ENCODE results near the gene ZNF839. TPM values are rescaled to one million over a fixed set of nuclear protein-coding genes. Genes with fewer than 3 reads are reported as not detected.

ZNF839 gene
- total RNA-seq (2012; rRNA removed), result 8.5 and 10.4 TPM in 2 replicates

GRCh38 chr14:102319351-102320032, at the start of gene ZNF839:
Gene ZNF839 (plus strand): TSS chr14:102319746. CDS start chr14:102319766, 20 bp downstream.
- peaks cover 50% of the 10 kb centered on the region for H3K4me1 ChIP-seq (ENCODE audit: control insufficient read depth, insufficient read depth, low read length)
- H3K9me3 ChIP-seq (replicated peaks; ENCODE audit: low read length), result no peaks in the 10 kb centered on the region
- H3K4me3 ChIP-seq (ENCODE audit: low read length), result peak within 1 kb of the TSS; percentile 74

GRCh38 chr14:102272392-102272791, 47.2 kb upstream of the ZNF839 start:
- Histone ChIP-seq H3K4me2 (ENCODE audit: low read length) (no peak overlapping the region), H3K27me3 (ENCODE audit: control insufficient read depth, insufficient read depth, low read length) (no peaks in the 10 kb centered on the region), H3K4me1 (ENCODE audit: control insufficient read depth, insufficient read depth, low read length) (peaks cover 28% of the 10 kb centered on the region), H3K4me3 (ENCODE audit: low read length) (no peak overlapping the region), H3K9me3 (replicated peaks; ENCODE audit: low read length) (no peaks in the 10 kb centered on the region), H3K9ac (ENCODE audit: low read depth, low read length) (peak overlapping the region; percentile 63), H3K36me3 (ENCODE audit: insufficient read depth, low read length) (no peaks in the 10 kb centered on the region)

More at GRCh38 chr14:102319351-102320032, at the start of gene ZNF839:
- H3K9ac ChIP-seq (ENCODE audit: low read depth, low read length), result peak within 1 kb of the TSS; percentile 88
- H3K4me2 ChIP-seq (ENCODE audit: low read length), result peak within 1 kb of the TSS; percentile 97
- no peaks in the 10 kb centered on the region for H3K27me3 ChIP-seq (ENCODE audit: control insufficient read depth, insufficient read depth, low read length)
- H3K36me3 ChIP-seq (ENCODE audit: insufficient read depth, low read length), result no peaks in the 10 kb centered on the region

GRCh38 chr14:102275866-102276265, 43.7 kb upstream of the ZNF839 start:
- Histone ChIP-seq H3K4me1 (ENCODE audit: control insufficient read depth, insufficient read depth, low read length) (peaks cover 59% of the 10 kb centered on the region), H3K4me2 (ENCODE audit: low read length) (no peak overlapping the region), H3K4me3 (ENCODE audit: low read length) (no peak overlapping the region), H3K27me3 (ENCODE audit: control insufficient read depth, insufficient read depth, low read length) (no peaks in the 10 kb centered on the region), H3K9me3 (replicated peaks; ENCODE audit: low read length) (no peaks in the 10 kb centered on the region), H3K36me3 (ENCODE audit: insufficient read depth, low read length) (peaks cover 7% of the 10 kb centered on the region), H3K9ac (ENCODE audit: low read depth, low read length) (no peak overlapping the region)

- H3K9me3 ChIP-seq (replicated peaks; ENCODE audit: low read length), result no peaks in the 10 kb centered on the region
- H3K27me3 ChIP-seq (ENCODE audit: control insufficient read depth, insufficient read depth, low read length), result no peaks in the 10 kb centered on the region
- no peak overlapping the region for H3K4me2 ChIP-seq (ENCODE audit: low read length)
- peaks cover 14% of the 10 kb centered on the region for H3K36me3 ChIP-seq (ENCODE audit: insufficient read depth, low read length)
- H3K4me1 ChIP-seq (ENCODE audit: control insufficient read depth, insufficient read depth, low read length), result peaks cover 53% of the 10 kb centered on the region
- peak overlapping the region; percentile 87 for H3K9ac ChIP-seq (ENCODE audit: low read depth, low read length)
- H3K4me3 ChIP-seq (ENCODE audit: low read length), result peak overlapping the region; percentile 21
Observed at GRCh38 chr14:102277874-102278630, 41.5 kb upstream of the ZNF839 start.

GRCh38 chr14:102278631-102278935, 41.0 kb upstream of the ZNF839 start:
- Histone ChIP-seq H3K27me3 (ENCODE audit: control insufficient read depth, insufficient read depth, low read length) (no peaks in the 10 kb centered on the region), H3K9ac (ENCODE audit: low read depth, low read length) (peak overlapping the region; percentile 87), H3K4me2 (ENCODE audit: low read length) (no peak overlapping the region), H3K4me1 (ENCODE audit: control insufficient read depth, insufficient read depth, low read length) (peaks cover 55% of the 10 kb centered on the region), H3K9me3 (replicated peaks; ENCODE audit: low read length) (no peaks in the 10 kb centered on the region), H3K4me3 (ENCODE audit: low read length) (peak overlapping the region; percentile 17), H3K36me3 (ENCODE audit: insufficient read depth, low read length) (peaks cover 14% of the 10 kb centered on the region)

- no peaks in the 10 kb centered on the region for H3K9me3 ChIP-seq (replicated peaks; ENCODE audit: low read length)
- H3K4me1 ChIP-seq (ENCODE audit: control insufficient read depth, insufficient read depth, low read length), result peaks cover 60% of the 10 kb centered on the region
- no peaks in the 10 kb centered on the region for H3K27me3 ChIP-seq (ENCODE audit: control insufficient read depth, insufficient read depth, low read length)
- H3K4me3 ChIP-seq (ENCODE audit: low read length), result no peak overlapping the region
- H3K4me2 ChIP-seq (ENCODE audit: low read length), result peak overlapping the region; percentile 5
- peaks cover 14% of the 10 kb centered on the region for H3K36me3 ChIP-seq (ENCODE audit: insufficient read depth, low read length)
- H3K9ac ChIP-seq (ENCODE audit: low read depth, low read length), result peak overlapping the region; percentile 87
Observed at GRCh38 chr14:102279282-102279681, 40.3 kb upstream of the ZNF839 start.

GRCh38 chr14:102279688-102280348, 39.7 kb upstream of the ZNF839 start:
- Histone ChIP-seq H3K36me3 (ENCODE audit: insufficient read depth, low read length) (peaks cover 14% of the 10 kb centered on the region), H3K4me1 (ENCODE audit: control insufficient read depth, insufficient read depth, low read length) (peaks cover 60% of the 10 kb centered on the region), H3K9me3 (replicated peaks; ENCODE audit: low read length) (no peaks in the 10 kb centered on the region), H3K27me3 (ENCODE audit: control insufficient read depth, insufficient read depth, low read length) (no peaks in the 10 kb centered on the region), H3K4me2 (ENCODE audit: low read length) (peak overlapping the region; percentile 69), H3K9ac (ENCODE audit: low read depth, low read length) (peak overlapping the region; percentile 89), H3K4me3 (ENCODE audit: low read length) (peak overlapping the region; percentile 31)

GRCh38 chr14:102280376-102280962, 39.1 kb upstream of the ZNF839 start:
- peak overlapping the region; percentile 31 for H3K4me3 ChIP-seq (ENCODE audit: low read length)
- no peaks in the 10 kb centered on the region for H3K27me3 ChIP-seq (ENCODE audit: control insufficient read depth, insufficient read depth, low read length)
- peak overlapping the region; percentile 69 for H3K4me2 ChIP-seq (ENCODE audit: low read length)
- H3K36me3 ChIP-seq (ENCODE audit: insufficient read depth, low read length), result peaks cover 14% of the 10 kb centered on the region
- no peaks in the 10 kb centered on the region for H3K9me3 ChIP-seq (replicated peaks; ENCODE audit: low read length)
- H3K9ac ChIP-seq (ENCODE audit: low read depth, low read length), result peak overlapping the region; percentile 89
- H3K4me1 ChIP-seq (ENCODE audit: control insufficient read depth, insufficient read depth, low read length), result peaks cover 60% of the 10 kb centered on the region

- no peaks in the 10 kb centered on the region for H3K9me3 ChIP-seq (replicated peaks; ENCODE audit: low read length)
- H3K36me3 ChIP-seq (ENCODE audit: insufficient read depth, low read length), result peaks cover 14% of the 10 kb centered on the region
- no peaks in the 10 kb centered on the region for H3K27me3 ChIP-seq (ENCODE audit: control insufficient read depth, insufficient read depth, low read length)
- H3K4me1 ChIP-seq (ENCODE audit: control insufficient read depth, insufficient read depth, low read length), result peaks cover 48% of the 10 kb centered on the region
- no peak overlapping the region for H3K4me3 ChIP-seq (ENCODE audit: low read length)
- no peak overlapping the region for H3K4me2 ChIP-seq (ENCODE audit: low read length)
- no peak overlapping the region for H3K9ac ChIP-seq (ENCODE audit: low read depth, low read length)
Observed at GRCh38 chr14:102282751-102283465, 36.6 kb upstream of the ZNF839 start.

- Histone ChIP-seq H3K4me3 (ENCODE audit: low read length) (no peak overlapping the region), H3K9ac (ENCODE audit: low read depth, low read length) (no peak overlapping the region), H3K9me3 (replicated peaks; ENCODE audit: low read length) (no peaks in the 10 kb centered on the region), H3K4me1 (ENCODE audit: control insufficient read depth, insufficient read depth, low read length) (peaks cover 40% of the 10 kb centered on the region), H3K4me2 (ENCODE audit: low read length) (no peak overlapping the region), H3K36me3 (ENCODE audit: insufficient read depth, low read length) (peaks cover 15% of the 10 kb centered on the region), H3K27me3 (ENCODE audit: control insufficient read depth, insufficient read depth, low read length) (no peaks in the 10 kb centered on the region)
Observed at GRCh38 chr14:102283631-102284129, 35.9 kb upstream of the ZNF839 start.
